ENCODE results near the gene SYTL5.
A peak's percentile ranks its signal among the peaks of the same experiment; 100 is the strongest.

SYTL5 gene

GRCh38 chrX:37998586-37999262 is 7.6 kb upstream of the SYTL5 start:
- TF ChIP-seq, protein P1, sequence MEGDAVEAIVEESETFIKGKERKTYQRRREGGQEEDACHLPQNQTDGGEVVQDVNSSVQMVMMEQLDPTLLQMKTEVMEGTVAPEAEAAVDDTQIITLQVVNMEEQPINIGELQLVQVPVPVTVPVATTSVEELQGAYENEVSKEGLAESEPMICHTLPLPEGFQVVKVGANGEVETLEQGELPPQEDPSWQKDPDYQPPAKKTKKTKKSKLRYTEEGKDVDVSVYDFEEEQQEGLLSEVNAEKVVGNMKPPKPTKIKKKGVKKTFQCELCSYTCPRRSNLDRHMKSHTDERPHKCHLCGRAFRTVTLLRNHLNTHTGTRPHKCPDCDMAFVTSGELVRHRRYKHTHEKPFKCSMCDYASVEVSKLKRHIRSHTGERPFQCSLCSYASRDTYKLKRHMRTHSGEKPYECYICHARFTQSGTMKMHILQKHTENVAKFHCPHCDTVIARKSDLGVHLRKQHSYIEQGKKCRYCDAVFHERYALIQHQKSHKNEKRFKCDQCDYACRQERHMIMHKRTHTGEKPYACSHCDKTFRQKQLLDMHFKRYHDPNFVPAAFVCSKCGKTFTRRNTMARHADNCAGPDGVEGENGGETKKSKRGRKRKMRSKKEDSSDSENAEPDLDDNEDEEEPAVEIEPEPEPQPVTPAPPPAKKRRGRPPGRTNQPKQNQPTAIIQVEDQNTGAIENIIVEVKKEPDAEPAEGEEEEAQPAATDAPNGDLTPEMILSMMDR (conservative IDR thresholded peaks at IDR 0.05), result no peak
- no peak overlapping the region for H3K27ac ChIP-seq

- TF ChIP-seq, protein P1 (conservative IDR thresholded peaks at IDR 0.05), result no peak
- no peak overlapping the region for H3K27ac ChIP-seq
Measured at GRCh38 chrX:38000706-38001105, 5.6 kb upstream of the SYTL5 start.

GRCh38 chrX:38004046-38004445 is 2.3 kb upstream of the SYTL5 start:
- H3K27ac ChIP-seq, result no peak overlapping the region
- TF ChIP-seq, protein P1 (conservative IDR thresholded peaks at IDR 0.05), result no peak

- TF ChIP-seq, protein P1 (conservative IDR thresholded peaks at IDR 0.05), result no peak
- peak overlapping the region; percentile 83 for H3K27ac ChIP-seq
Measured at GRCh38 chrX:38006778-38007177, 425 bp downstream of the SYTL5 start.

DNA sequence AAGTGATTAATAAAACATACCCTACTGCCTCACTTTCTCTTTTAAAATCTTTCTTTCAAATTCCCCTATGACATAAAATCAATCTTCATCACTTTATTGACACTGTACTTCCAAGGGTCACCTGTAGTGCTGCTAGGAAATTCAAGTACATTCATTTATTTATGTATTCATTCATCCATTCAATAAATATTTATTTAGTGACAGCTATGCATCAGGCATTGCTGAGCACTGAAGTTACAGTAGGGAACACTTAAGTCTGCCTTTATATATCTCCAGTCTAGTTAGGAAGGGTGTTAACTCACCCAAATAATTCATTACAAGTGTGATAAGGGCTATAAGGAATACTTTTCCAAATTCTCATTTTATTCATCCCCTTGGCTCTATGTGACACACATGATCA is 2.3 kb downstream of the SYTL5 start:
- TF ChIP-seq, protein P1 (conservative IDR thresholded peaks at IDR 0.05), result no peak
- H3K27ac ChIP-seq, result no peak overlapping the region

DNA sequence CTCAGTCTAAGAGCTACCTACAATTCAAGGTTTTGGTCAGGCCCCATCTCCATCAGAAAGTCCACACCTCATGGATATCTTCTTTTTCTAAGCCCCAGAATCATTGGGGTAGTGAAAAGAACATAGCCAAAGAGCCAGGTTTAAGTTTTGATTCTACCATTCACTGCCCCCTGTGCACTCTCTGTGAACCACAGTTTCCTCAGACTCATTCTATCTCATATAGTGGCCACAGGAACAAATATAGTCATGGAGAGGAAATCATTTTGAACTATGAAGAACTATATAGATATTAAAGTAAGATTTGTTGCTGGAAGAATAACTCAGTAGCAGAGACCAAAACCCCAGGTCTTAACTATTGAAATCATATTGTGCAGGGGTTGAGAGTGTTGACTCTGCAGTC is 3.3 kb downstream of the SYTL5 start:
- no peak overlapping the region for H3K27ac ChIP-seq
- TF ChIP-seq, protein P1 (conservative IDR thresholded peaks at IDR 0.05), result no peak

GRCh38 chrX:38018766-38019425 is 12.5 kb downstream of the SYTL5 start:
- TF ChIP-seq, protein P1 (conservative IDR thresholded peaks at IDR 0.05), result no peak

More at GRCh38 chrX:38018766-38019425, 12.5 kb downstream of the SYTL5 start:
- no peak overlapping the region for H3K27ac ChIP-seq

All from VCaP (cell line).